ENCODE measurements around the gene ARHGAP22. TPM values are rescaled to one million over a fixed set of nuclear protein-coding genes. Genes with fewer than 3 reads are reported as not detected.

ARHGAP22 gene
- total RNA-seq, 4 donors from 2014 or later = 0.26 to 3.6 (median 3.0) TPM; not detected in 1

GRCh38 chr10:48541144-48541795 is 63.6 kb downstream of the ARHGAP22 start:
- Histone ChIP-seq H3K4me3 (no peak overlapping the region), H3K4me1 (no peaks in the 10 kb centered on the region), H3K36me3 (no peaks in the 10 kb centered on the region), H3K27ac (no peak overlapping the region), H3K27me3 (no peaks in the 10 kb centered on the region), H3K9me3 (no peaks in the 10 kb centered on the region)
- no peak for DNase-seq
- no peak for TF ChIP-seq POLR2A (IDR thresholded peaks at IDR 0.05)
- no peak for TF ChIP-seq CTCF (IDR thresholded peaks at IDR 0.05)
- intact Hi-C loops (cut with DNase I; ENCODE audit: low total_unique reads) = no loop called here

- Histone ChIP-seq H3K4me3 (no peak overlapping the region), H3K27me3 (no peaks in the 10 kb centered on the region), H3K9me3 (no peaks in the 10 kb centered on the region), H3K36me3 (no peaks in the 10 kb centered on the region), H3K4me1 (no peaks in the 10 kb centered on the region), H3K27ac (no peak overlapping the region)
- intact Hi-C loops (cut with DNase I; ENCODE audit: low total_unique reads) = no loop called here
- no peak for TF ChIP-seq POLR2A (IDR thresholded peaks at IDR 0.05)
- no peak for TF ChIP-seq CTCF (IDR thresholded peaks at IDR 0.05)
- DNase-seq = no peak
Measured at GRCh38 chr10:48538611-48539010, 66.3 kb downstream of the ARHGAP22 start.

GRCh38 chr10:48536916-48537890 is 67.7 kb downstream of the ARHGAP22 start:
- no peak for TF ChIP-seq CTCF (IDR thresholded peaks at IDR 0.05)
- TF ChIP-seq POLR2A (IDR thresholded peaks at IDR 0.05) = no peak
- Histone ChIP-seq H3K36me3 (no peaks in the 10 kb centered on the region), H3K9me3 (no peaks in the 10 kb centered on the region), H3K4me1 (no peaks in the 10 kb centered on the region), H3K27ac (no peak overlapping the region), H3K27me3 (no peaks in the 10 kb centered on the region), H3K4me3 (no peak overlapping the region)
- intact Hi-C loops (cut with DNase I; ENCODE audit: low total_unique reads) = no loop called here
- DNase-seq = no peak

- no peak overlapping the region for H3K4me3 ChIP-seq
- no peaks in the 10 kb centered on the region for H3K36me3 ChIP-seq
- H3K9me3 ChIP-seq = no peaks in the 10 kb centered on the region
- intact Hi-C loops (cut with DNase I; ENCODE audit: low total_unique reads) = no loop called here
- H3K4me1 ChIP-seq = no peaks in the 10 kb centered on the region
- no peak for TF ChIP-seq CTCF (IDR thresholded peaks at IDR 0.05)
- TF ChIP-seq POLR2A (IDR thresholded peaks at IDR 0.05) = no peak
- H3K27ac ChIP-seq = no peak overlapping the region
- no peaks in the 10 kb centered on the region for H3K27me3 ChIP-seq
- no peak for DNase-seq
Measured at GRCh38 chr10:48536156-48536500, 68.7 kb downstream of the ARHGAP22 start.
